Measurements from ENCODE around the gene ERN1.

The ERN1 gene

DNA sequence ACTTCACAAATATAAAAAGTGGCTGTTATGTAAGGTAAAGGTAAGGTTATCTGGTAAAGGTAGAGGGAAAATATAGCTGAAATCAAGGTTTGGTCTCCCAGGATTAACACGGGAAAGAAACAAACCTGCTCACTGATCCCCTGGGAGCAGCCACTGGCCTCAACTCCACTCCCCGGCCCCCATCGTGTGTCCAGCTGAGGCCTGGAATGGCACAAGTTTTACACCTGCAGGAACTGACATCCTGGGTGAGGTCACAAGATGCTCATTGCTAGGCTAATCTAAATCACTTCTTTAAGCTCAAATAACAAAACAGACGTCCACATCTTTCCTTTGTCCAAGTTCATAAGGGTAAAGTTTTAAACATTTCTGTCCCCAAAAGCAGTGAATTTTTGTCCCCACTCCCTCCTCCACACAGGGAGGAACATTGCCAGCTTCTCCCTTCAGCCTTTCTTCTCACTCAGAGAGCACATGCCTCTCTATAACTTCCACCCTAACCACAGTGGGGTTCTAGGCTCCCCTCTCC, 46.3 kb downstream of the ERN1 start:
- Histone ChIP-seq H3K9me3 (ENCODE audit: control insufficient read depth, insufficient read depth, low read depth, low read length) (no peaks in the 10 kb centered on the region), H3K4me1 (ENCODE audit: control insufficient read depth, insufficient read depth, low read length) (peaks cover 28% of the 10 kb centered on the region), H3K36me3 (ENCODE audit: control insufficient read depth in 2 of 2, insufficient read depth in 1 of 2, low read length in 2 of 2) (no peaks in the 10 kb centered on the region), H3K27ac (ENCODE audit: extremely low read depth, low read depth, low read length) (peak overlapping the region; percentile 21; the same call in 1 of the 2 replicates), H3K4me3 (ENCODE audit: low read depth, low read length) (no peak overlapping the region)
- ChIA-PET POLR2A (interaction anchor here (0.6 kb wide), 1 partner anchor 20 kb away, joined by 3 read pairs; no protein-coding TSS in a partner anchor), CTCF (interaction anchor here (0.7 to 1.4 kb wide), 4 partner anchors 9 to 693 kb away, joined by 3 read pairs; no protein-coding TSS in a partner anchor)
- TF ChIP-seq, protein P1, sequence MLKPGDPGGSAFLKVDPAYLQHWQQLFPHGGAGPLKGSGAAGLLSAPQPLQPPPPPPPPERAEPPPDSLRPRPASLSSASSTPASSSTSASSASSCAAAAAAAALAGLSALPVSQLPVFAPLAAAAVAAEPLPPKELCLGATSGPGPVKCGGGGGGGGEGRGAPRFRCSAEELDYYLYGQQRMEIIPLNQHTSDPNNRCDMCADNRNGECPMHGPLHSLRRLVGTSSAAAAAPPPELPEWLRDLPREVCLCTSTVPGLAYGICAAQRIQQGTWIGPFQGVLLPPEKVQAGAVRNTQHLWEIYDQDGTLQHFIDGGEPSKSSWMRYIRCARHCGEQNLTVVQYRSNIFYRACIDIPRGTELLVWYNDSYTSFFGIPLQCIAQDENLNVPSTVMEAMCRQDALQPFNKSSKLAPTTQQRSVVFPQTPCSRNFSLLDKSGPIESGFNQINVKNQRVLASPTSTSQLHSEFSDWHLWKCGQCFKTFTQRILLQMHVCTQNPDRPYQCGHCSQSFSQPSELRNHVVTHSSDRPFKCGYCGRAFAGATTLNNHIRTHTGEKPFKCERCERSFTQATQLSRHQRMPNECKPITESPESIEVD (tag by site-specific recombination; IDR thresholded peaks at IDR 0.05): no peak
- TF ChIP-seq KLF1 (tag by site-specific recombination; IDR thresholded peaks at IDR 0.05): peak; percentile 36; the same call in 1 of the 2 replicates
- no peak for TF ChIP-seq SETDB1 (IDR thresholded peaks at IDR 0.05; ENCODE audit: insufficient read length, low read length)
- no peak for TF ChIP-seq ZNF473 (tag by site-specific recombination; IDR thresholded peaks at IDR 0.05)
- no peak for TF ChIP-seq ZBTB48 (tag by site-specific recombination; IDR thresholded peaks at IDR 0.05)
- 0 out of 2 replicates have a peak, but pooled peaks have one; percentile 12 for TF ChIP-seq ZNF501 (tag by site-specific recombination; IDR thresholded peaks at IDR 0.05)
- 0 out of 2 replicates have a peak, but pooled peaks have one; percentile 34 for TF ChIP-seq BCL11B (tag by site-specific recombination; IDR thresholded peaks at IDR 0.05; ENCODE audit: low read depth)
- peak; percentile 92 for TF ChIP-seq ZNF398 (tag by site-specific recombination; IDR thresholded peaks at IDR 0.05)
- TF ChIP-seq ZNF335 (tag by site-specific recombination; conservative IDR thresholded peaks at IDR 0.05): peak; percentile 58
- TF ChIP-seq ZBTB8A (tag by site-specific recombination; IDR thresholded peaks at IDR 0.05): 0 out of 2 replicates have a peak, but pooled peaks have one; percentile 12
- TF ChIP-seq HOXC10 (CRISPR knock-in tag; IDR thresholded peaks at IDR 0.05): no peak
- TF ChIP-seq, protein P2, sequence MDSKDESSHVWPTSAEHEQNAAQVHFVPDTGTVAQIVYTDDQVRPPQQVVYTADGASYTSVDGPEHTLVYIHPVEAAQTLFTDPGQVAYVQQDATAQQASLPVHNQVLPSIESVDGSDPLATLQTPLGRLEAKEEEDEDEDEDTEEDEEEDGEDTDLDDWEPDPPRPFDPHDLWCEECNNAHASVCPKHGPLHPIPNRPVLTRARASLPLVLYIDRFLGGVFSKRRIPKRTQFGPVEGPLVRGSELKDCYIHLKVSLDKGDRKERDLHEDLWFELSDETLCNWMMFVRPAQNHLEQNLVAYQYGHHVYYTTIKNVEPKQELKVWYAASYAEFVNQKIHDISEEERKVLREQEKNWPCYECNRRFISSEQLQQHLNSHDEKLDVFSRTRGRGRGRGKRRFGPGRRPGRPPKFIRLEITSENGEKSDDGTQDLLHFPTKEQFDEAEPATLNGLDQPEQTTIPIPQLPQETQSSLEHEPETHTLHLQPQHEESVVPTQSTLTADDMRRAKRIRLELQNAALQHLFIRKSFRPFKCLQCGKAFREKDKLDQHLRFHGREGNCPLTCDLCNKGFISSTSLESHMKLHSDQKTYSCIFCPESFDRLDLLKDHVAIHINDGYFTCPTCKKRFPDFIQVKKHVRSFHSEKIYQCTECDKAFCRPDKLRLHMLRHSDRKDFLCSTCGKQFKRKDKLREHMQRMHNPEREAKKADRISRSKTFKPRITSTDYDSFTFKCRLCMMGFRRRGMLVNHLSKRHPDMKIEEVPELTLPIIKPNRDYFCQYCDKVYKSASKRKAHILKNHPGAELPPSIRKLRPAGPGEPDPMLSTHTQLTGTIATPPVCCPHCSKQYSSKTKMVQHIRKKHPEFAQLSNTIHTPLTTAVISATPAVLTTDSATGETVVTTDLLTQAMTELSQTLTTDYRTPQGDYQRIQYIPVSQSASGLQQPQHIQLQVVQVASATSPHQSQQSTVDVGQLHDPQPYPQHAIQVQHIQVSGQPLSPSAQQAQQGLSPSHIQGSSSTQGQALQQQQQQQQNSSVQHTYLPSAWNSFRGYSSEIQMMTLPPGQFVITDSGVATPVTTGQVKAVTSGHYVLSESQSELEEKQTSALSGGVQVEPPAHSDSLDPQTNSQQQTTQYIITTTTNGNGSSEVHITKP (tag by site-specific recombination; IDR thresholded peaks at IDR 0.05): peak; percentile 79
- peak; percentile 23; the same call in 1 of the 2 replicates for TF ChIP-seq ZNF341 (tag by site-specific recombination; IDR thresholded peaks at IDR 0.05; ENCODE audit: low read depth)
- no peak for TF ChIP-seq ZNF449 (tag by site-specific recombination; IDR thresholded peaks at IDR 0.05)
- peak; percentile 80; the same call in 1 of the 2 replicates for TF ChIP-seq ZNF394 (tag by site-specific recombination; IDR thresholded peaks at IDR 0.05; ENCODE audit: borderline replicate concordance)
- TF ChIP-seq, protein P3, sequence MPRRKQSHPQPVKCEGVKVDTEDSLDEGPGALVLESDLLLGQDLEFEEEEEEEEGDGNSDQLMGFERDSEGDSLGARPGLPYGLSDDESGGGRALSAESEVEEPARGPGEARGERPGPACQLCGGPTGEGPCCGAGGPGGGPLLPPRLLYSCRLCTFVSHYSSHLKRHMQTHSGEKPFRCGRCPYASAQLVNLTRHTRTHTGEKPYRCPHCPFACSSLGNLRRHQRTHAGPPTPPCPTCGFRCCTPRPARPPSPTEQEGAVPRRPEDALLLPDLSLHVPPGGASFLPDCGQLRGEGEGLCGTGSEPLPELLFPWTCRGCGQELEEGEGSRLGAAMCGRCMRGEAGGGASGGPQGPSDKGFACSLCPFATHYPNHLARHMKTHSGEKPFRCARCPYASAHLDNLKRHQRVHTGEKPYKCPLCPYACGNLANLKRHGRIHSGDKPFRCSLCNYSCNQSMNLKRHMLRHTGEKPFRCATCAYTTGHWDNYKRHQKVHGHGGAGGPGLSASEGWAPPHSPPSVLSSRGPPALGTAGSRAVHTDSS (tag by site-specific recombination; IDR thresholded peaks at IDR 0.05): no peak

All from HEK293 (cell line).